CD4-positive, alpha-beta T cell (primary cell): ENCODE results near the gene UBE3C. TPM values are rescaled to one million over a fixed set of nuclear protein-coding genes. Genes with fewer than 3 reads are reported as not detected.

Experiments used
- ATAC-seq: fragments of 200-7000 bp; cut with Tn5 transposase; one replicate; pipeline ENCODE4 v1.10.0; 2022; ENCODE audit warnings: mild to moderate bottlenecking; ENCODE audit not compliant: poor library complexity
- CTCF ChIA-PET: fragments of 350-600 bp; sonication (Branson Sonifier 250); formaldehyde crosslinking; loops from one replicate; lab custom pipeline; 2021; ENCODE audit warnings: antibody characterized with exemption, inconsistent platforms; lab: Charles Lee
- POLR2A ChIA-PET: fragments of 350-600 bp; sonication (Branson Sonifier 250); formaldehyde crosslinking; loops from one replicate; lab custom pipeline; 2021; ENCODE audit warnings: antibody characterized with exemption, inconsistent platforms; lab: Charles Lee
- DNase-seq, 14 experiments: peaks; one replicate each; pipeline ENCODE4 v3.0.0-alpha.2; 2013 to 2020; ENCODE audit warnings: mixed read lengths in 2 of 14
- H3K27ac ChIP-seq, 2 donors: one replicate each; pipeline versions ENCODE4 v1.5.1 to v1.7.0; 2013; ENCODE audit warnings: low read length in 2 of 2, low read depth in 1 of 2, mild to moderate bottlenecking in 1 of 2
- H3K27me3 ChIP-seq, 2 experiments: 1 replicate in 1 of 2; 2 replicates in 1 of 2; pipeline versions ENCODE4 v1.6.1 to v1.7.0; 2013; ENCODE audit warnings: low read length in 2 of 2, control low read depth in 1 of 2, mild to moderate bottlenecking in 1 of 2, moderate library complexity in 1 of 2; ENCODE audit not compliant: insufficient read depth in 2 of 2, control insufficient read depth in 1 of 2
- H3K36me3 ChIP-seq: one replicate; pipeline ENCODE4 v1.6.1; 2013; ENCODE audit warnings: low read length, control low read depth; ENCODE audit not compliant: insufficient read depth
- H3K4me1 ChIP-seq: one replicate; pipeline ENCODE4 v1.6.1; 2013; ENCODE audit warnings: low read length, control low read depth; ENCODE audit not compliant: insufficient read depth
- H3K4me3 ChIP-seq: one replicate; pipeline ENCODE4 v1.5.1; 2013; ENCODE audit warnings: mild to moderate bottlenecking, low read length, moderate library complexity
- H3K9me3 ChIP-seq, 2 experiments: 1 replicate in 1 of 2; 2 replicates in 1 of 2; pipeline versions ENCODE4 v1.6.1 to v1.7.0; 2013; ENCODE audit warnings: low read length in 2 of 2, mild to moderate bottlenecking in 2 of 2, control low read depth in 1 of 2, moderate library complexity in 1 of 2; ENCODE audit not compliant: control insufficient read depth in 1 of 2, insufficient read depth in 1 of 2
- H3K27ac Mint-ChIP-seq: one replicate; pipeline ENCODE4 v1.8.0; 2020; ENCODE audit warnings: mixed read lengths
- H3K27me3 Mint-ChIP-seq: one replicate; pipeline ENCODE4 v1.8.0; 2021; ENCODE audit warnings: mixed read lengths
- H3K36me3 Mint-ChIP-seq: one replicate; pipeline ENCODE4 v1.8.0; 2021; ENCODE audit warnings: low read depth, mixed read lengths
- H3K4me1 Mint-ChIP-seq: one replicate; pipeline ENCODE4 v1.8.0; 2021; ENCODE audit warnings: low read depth, mixed read lengths
- H3K4me3 Mint-ChIP-seq: one replicate; pipeline ENCODE4 v1.8.0; 2020; ENCODE audit warnings: mild to moderate bottlenecking, mixed read lengths
- H3K9me3 Mint-ChIP-seq: one replicate; pipeline ENCODE4 v1.8.0; 2020; ENCODE audit warnings: mixed read lengths
- intact Hi-C, 2 experiments: fragments of 100-400 bp; cut with DNase I in 1 of 2; cut with micrococcal nuclease in 1 of 2; formaldehyde crosslinking; loops; one replicate each; pipeline versions ENCODE4 v1.15.1 to v1.9.0; 2023 to 2025; cut with DNase I, micrococcal nuclease
- total RNA-seq, 174 experiments: library from RNA in 2 of 174; stranded (reverse) in 2 of 174; gene quantifications; one replicate each; pipeline ENCODE4 v1.2.3 and lab custom pipeline; 2021 to 2026
- TF ChIP-seq, protein P1 (sequence below): fragments of 200-600 bp; IDR thresholded peaks from one replicate; pipeline ENCODE4 v1.8.0; 2022; ENCODE audit warnings: antibody characterized with exemption, mild to moderate bottlenecking

The UBE3C gene
- total RNA-seq, 2 experiments from 2014 or later, result 30.8 to 32.3 TPM

DNA sequence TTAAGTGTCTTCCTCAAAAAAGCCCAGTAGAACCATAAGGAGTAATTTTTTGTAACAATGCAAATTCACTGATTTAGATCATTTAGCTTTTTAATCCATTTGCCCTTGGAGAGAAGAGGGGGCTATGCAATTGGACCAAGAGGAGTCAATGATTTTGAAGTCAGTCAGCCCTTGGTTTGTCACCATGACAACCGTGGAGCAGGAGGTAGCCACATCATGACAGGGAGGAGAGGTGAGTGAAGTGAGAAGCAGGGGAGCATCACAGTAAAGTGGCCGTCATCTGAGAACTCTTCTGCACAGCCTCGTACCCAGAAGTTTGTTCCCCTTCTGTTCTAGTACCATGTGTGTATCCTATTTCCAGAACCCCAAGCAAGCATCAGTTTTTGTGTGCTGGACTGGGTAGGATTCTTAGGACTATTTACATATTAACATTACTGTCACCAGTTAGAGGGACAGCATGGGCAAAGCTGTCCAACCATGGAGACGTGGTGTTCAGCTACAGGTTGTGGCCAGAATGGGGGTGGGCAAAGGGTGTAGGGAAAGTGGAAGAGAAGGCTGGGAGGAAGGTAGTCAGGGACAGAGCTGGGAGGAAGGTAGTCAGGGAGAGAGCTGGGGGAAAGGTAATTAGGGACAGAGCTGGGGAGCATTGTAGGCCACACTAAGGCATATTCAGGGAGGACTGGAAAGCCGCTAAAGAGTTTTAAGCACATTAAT is 13.1 kb downstream of the UBE3C start:
- no peak overlapping the region for H3K4me3 ChIP-seq
- peaks cover 86% of the 10 kb centered on the region for H3K4me1 Mint-ChIP-seq
- H3K27ac ChIP-seq, result no peak overlapping the region
- H3K4me1 ChIP-seq, result peaks cover 39% of the 10 kb centered on the region
- peak overlapping the region; percentile 15 for H3K27ac Mint-ChIP-seq
- H3K36me3 Mint-ChIP-seq, result peaks cover 34% of the 10 kb centered on the region
- ATAC-seq (no peak), DNase-seq (no peak)
- H3K9me3 Mint-ChIP-seq, result no peaks in the 10 kb centered on the region
- ChIA-PET CTCF (no interaction called here), POLR2A (no interaction called here)
- H3K27me3 Mint-ChIP-seq, result no peaks in the 10 kb centered on the region
- TF ChIP-seq, protein P1, sequence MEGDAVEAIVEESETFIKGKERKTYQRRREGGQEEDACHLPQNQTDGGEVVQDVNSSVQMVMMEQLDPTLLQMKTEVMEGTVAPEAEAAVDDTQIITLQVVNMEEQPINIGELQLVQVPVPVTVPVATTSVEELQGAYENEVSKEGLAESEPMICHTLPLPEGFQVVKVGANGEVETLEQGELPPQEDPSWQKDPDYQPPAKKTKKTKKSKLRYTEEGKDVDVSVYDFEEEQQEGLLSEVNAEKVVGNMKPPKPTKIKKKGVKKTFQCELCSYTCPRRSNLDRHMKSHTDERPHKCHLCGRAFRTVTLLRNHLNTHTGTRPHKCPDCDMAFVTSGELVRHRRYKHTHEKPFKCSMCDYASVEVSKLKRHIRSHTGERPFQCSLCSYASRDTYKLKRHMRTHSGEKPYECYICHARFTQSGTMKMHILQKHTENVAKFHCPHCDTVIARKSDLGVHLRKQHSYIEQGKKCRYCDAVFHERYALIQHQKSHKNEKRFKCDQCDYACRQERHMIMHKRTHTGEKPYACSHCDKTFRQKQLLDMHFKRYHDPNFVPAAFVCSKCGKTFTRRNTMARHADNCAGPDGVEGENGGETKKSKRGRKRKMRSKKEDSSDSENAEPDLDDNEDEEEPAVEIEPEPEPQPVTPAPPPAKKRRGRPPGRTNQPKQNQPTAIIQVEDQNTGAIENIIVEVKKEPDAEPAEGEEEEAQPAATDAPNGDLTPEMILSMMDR, result no peak
- no peaks in the 10 kb centered on the region for H3K9me3 ChIP-seq
- H3K27me3 ChIP-seq, result no peaks in the 10 kb centered on the region
- intact Hi-C loops, result no loop called here
- H3K4me3 Mint-ChIP-seq, result no peak overlapping the region
- peaks cover 11% of the 10 kb centered on the region for H3K36me3 ChIP-seq

DNA sequence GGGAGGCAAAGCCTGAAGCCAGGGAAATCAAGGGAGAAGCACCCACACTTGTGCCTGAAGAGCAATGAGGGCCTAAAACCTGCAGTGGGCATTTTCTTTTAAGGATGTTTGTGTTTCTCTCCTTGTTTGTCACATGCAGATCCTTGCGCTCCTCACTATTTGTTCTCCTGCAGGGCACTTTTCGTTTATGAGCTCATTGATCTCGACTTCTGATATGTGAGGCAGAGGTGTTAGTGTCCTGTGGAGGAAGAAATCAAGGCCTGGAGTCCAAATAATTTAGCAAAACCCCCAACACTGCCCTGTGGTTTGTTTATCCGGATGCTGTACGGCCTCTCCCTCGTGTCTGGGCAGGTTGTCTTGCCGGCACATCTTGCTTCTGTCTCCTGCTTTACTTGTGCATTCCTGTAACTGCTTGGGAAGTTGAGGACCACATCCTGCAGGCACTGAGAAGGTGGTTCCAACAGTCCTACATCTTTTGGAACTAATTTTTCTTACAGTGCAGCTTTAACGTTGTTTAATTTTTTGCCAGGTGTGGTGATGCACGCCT is 13.7 kb downstream of the UBE3C start:
- TF ChIP-seq, protein P1, result no peak
- Histone ChIP-seq H3K9me3 (no peaks in the 10 kb centered on the region), H3K27me3 (no peaks in the 10 kb centered on the region), H3K4me1 (peaks cover 37% of the 10 kb centered on the region), H3K27ac (no peak overlapping the region), H3K36me3 (peaks cover 11% of the 10 kb centered on the region), H3K4me3 (no peak overlapping the region)
- Mint-ChIP-seq H3K9me3 (no peaks in the 10 kb centered on the region), H3K27ac (no peak overlapping the region), H3K4me1 (peaks cover 86% of the 10 kb centered on the region), H3K4me3 (no peak overlapping the region), H3K27me3 (no peaks in the 10 kb centered on the region), H3K36me3 (peaks cover 27% of the 10 kb centered on the region)
- intact Hi-C loops, result no loop called here
- ATAC-seq, result no peak
- POLR2A ChIA-PET, result no interaction called here
- DNase-seq, result no peak
- CTCF ChIA-PET, result no interaction called here

DNA sequence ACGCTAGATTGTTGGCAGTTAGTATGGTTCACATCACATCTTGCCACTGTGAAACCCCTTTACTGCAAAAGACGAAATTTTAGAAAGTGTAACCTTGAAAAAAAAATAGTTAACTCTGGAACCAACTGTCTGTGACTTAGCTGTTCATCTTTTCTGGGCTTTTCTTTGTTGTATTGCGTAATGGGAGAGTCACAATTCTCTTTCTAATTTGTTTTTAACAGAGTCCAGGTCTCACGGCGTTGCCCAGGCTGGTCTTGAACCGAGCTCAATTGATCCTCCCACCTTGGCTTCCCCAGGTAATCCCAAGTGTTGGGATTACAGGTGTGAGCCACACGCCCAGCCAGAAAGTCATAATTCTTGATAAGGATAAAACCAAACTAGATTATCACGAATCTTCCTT is 14.5 kb downstream of the UBE3C start:
- ChIA-PET POLR2A (no interaction called here), CTCF (no interaction called here)
- Mint-ChIP-seq H3K27ac (no peak overlapping the region), H3K36me3 (peaks cover 22% of the 10 kb centered on the region), H3K27me3 (no peaks in the 10 kb centered on the region), H3K4me3 (no peak overlapping the region), H3K4me1 (peaks cover 82% of the 10 kb centered on the region), H3K9me3 (no peaks in the 10 kb centered on the region)
- DNase-seq (no peak), ATAC-seq (no peak)
- Histone ChIP-seq H3K27ac (no peak overlapping the region), H3K27me3 (no peaks in the 10 kb centered on the region), H3K4me3 (no peak overlapping the region), H3K9me3 (no peaks in the 10 kb centered on the region), H3K4me1 (peaks cover 37% of the 10 kb centered on the region), H3K36me3 (peaks cover 14% of the 10 kb centered on the region)
- intact Hi-C loops, result no loop called here
- TF ChIP-seq, protein P1, result no peak
